Ectodermal cell (in vitro differentiated cells): ENCODE measurements around the gene KIRREL1.

ENCODE experiments used
- H3K27ac ChIP-seq: 2 replicates; pipeline ENCODE4 v1.7.0; 2013; ENCODE audit warnings: mild to moderate bottlenecking, low read depth, low read length; ENCODE audit not compliant: insufficient read depth, poor library complexity, severe bottlenecking
- H3K27me3 ChIP-seq: 2 replicates; pipeline ENCODE4 v1.7.0; 2013; ENCODE audit warnings: mild to moderate bottlenecking, low read length; ENCODE audit not compliant: insufficient read depth, control insufficient read depth, poor library complexity, severe bottlenecking
- H3K36me3 ChIP-seq: one replicate; pipeline ENCODE4 v1.7.0; 2013; ENCODE audit warnings: low read length; ENCODE audit not compliant: control insufficient read depth, insufficient read depth
- H3K4me1 ChIP-seq: one replicate; pipeline ENCODE4 v1.7.0; 2013; ENCODE audit warnings: low read length; ENCODE audit not compliant: control insufficient read depth, insufficient read depth
- H3K4me3 ChIP-seq: 2 replicates; pipeline ENCODE4 v1.7.0; 2013; ENCODE audit warnings: low read depth, low read length, control low read depth; ENCODE audit not compliant: insufficient read depth
- H3K9me3 ChIP-seq: 2 replicates; pipeline ENCODE4 v1.7.0; 2013; ENCODE audit warnings: mild to moderate bottlenecking, low read length, moderate library complexity; ENCODE audit not compliant: control insufficient read depth
- WGBS, 2 experiments: methylation state at CpG; one replicate each; pipeline ENCODE4 v1.1.7; 2013; ENCODE audit warnings: missing lambda C conversion rate in 2 of 2; 5-methylcytosine and 5-hydroxymethylcytosine counted together

KIRREL1 gene

GRCh38 chr1:158116311-158117167 lies 123.1 kb downstream of the KIRREL1 start:
- H3K36me3 ChIP-seq: no peaks in the 10 kb centered on the region
- 64% methylated on average over 10 of the region's 10 CpGs for whole genome bisulfite sequencing, 2 experiments
- no peaks in the 10 kb centered on the region for H3K9me3 ChIP-seq
- H3K4me3 ChIP-seq: no peak overlapping the region
- peaks cover 20% of the 10 kb centered on the region for H3K27me3 ChIP-seq
- no peak overlapping the region for H3K27ac ChIP-seq
- peaks cover 24% of the 10 kb centered on the region for H3K4me1 ChIP-seq

DNA sequence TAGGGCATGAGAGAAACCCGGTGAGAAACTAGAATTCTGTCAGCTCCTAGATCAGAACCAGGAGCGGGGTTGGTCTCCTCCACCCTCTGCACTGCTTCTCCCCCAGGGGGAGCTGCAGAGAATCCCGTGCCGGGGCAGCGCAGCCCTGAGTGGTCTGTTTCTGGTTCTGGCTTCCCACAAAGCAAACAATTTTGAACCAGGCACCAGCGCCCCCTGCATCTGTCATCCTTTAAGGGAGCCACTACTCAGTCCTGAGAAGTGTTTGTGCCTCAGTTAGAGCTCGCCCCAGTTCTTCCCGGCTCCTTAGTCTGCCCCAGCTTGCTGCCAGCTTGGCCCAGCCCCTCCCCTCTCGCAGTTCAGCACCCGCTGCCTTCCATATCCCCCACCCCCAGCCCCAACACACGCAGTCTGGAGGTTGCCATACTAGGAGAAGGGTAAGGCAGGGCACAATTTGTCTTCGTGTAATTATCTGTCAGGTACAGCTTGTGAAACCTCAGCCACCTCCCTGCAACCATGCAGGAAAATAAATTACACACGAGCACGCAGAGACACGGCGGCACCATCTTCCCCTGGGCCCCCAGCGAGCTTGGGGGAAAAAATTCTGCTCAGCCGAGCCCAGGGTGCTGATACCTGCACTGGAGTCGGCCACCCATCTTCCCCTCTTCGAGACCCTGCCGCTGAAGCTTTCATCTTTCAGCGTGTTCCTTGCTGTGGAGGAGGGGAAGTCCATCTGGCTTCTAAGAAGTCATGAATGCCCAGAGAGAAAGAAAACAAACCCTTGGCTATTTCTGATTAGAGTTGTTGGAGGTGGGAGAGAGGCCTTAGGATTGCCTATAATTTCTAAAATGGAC lies 124.6 kb downstream of the KIRREL1 start:
- H3K4me3 ChIP-seq: no peak overlapping the region
- no peaks in the 10 kb centered on the region for H3K9me3 ChIP-seq
- peak overlapping the region; percentile 5 for H3K27ac ChIP-seq
- WGBS, 2 experiments: 23 to 31% methylated on average over 22 of the region's 22 CpGs
- H3K36me3 ChIP-seq: no peaks in the 10 kb centered on the region
- peaks cover 24% of the 10 kb centered on the region for H3K4me1 ChIP-seq
- H3K27me3 ChIP-seq: peaks cover 9% of the 10 kb centered on the region

DNA sequence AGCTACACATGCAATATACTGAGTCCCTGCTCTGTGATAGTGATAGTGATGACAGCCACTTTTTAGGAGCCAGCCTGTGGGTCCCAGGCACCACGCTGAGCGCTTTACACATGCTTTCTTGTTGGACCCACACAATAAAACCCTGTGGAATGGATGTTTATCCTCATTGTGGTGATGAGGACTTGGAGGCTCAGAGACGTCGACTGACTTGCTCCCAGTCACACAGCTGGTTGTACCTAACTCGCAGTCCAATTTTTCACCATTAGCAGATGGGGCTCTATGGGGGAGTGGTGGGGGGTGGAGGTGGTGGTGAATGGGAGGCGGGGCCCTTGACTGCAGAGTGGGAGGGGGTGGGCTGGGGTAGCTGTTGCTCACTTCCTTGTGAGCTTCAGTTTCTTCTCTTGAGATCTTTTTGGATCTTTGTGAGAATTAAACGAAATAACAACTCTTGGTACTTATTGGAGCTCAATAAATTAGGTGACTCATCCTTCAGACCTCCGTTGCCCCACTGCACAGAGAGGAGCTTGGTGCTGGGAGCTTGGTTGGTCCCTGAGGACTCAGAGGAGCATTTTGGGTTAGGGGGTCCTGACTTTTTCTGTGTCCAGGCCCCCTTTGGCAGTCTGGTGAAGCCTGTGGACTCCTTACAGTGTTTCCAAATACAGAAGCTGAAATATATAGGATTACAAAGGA lies 125.4 kb downstream of the KIRREL1 start:
- H3K27me3 ChIP-seq: peaks cover 5% of the 10 kb centered on the region
- 67 to 74% methylated on average over 7 to 8 of the region's 8 CpGs for WGBS, 2 experiments

DNA sequence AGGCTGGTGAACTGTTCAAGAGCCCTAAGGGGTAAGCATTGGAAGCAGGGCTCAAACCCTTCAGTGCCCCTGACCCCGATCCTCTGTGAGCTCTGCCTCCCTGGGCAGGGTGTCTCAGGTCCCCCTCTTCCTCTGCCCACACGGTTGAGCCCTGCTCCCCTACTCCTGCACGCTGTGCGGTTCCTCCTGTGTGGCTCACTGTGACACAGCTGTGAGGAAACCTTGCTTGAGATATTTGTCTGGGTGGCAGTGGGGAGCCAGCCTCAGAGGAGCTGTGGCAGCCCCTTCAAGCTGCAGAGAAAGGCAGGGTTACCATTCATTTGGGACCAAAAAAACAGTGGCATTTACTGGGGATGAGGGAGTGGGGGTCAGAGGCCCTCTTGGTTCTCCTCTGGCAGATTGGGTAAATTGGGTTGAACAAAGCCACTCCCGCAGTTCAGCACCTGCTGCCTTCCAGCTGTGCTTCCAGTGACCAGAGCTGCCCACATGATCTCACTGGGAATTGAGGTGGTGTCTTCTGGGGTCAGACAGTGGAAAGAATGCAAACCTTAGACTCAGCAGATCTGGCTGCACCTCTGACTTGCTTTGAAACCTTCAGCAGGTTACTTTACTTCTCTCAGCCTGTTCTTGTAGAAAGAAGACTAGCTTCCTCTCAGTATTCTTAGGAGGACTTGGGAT lies 126.7 kb downstream of the KIRREL1 start:
- WGBS, 2 experiments: 58 to 70% methylated on average over 5 of the region's 5 CpGs
- no peaks in the 10 kb centered on the region for H3K9me3 ChIP-seq
- H3K27ac ChIP-seq: no peak overlapping the region
- H3K4me3 ChIP-seq: no peak overlapping the region
- peaks cover 24% of the 10 kb centered on the region for H3K4me1 ChIP-seq
- no peaks in the 10 kb centered on the region for H3K36me3 ChIP-seq
- no peaks in the 10 kb centered on the region for H3K27me3 ChIP-seq

More for the DNA sequence above, 125.4 kb downstream of the KIRREL1 start:
- H3K36me3 ChIP-seq: no peaks in the 10 kb centered on the region
- no peak overlapping the region for H3K27ac ChIP-seq
- no peaks in the 10 kb centered on the region for H3K9me3 ChIP-seq
- H3K4me3 ChIP-seq: no peak overlapping the region
- H3K4me1 ChIP-seq: peaks cover 24% of the 10 kb centered on the region

- Histone ChIP-seq H3K4me3 (no peak overlapping the region), H3K36me3 (no peaks in the 10 kb centered on the region), H3K27me3 (no peaks in the 10 kb centered on the region), H3K9me3 (no peaks in the 10 kb centered on the region), H3K27ac (no peak overlapping the region), H3K4me1 (peaks cover 21% of the 10 kb centered on the region)
- WGBS, 2 experiments: 31 to 34% methylated on average over 5 of the region's 5 CpGs
Measured at GRCh38 chr1:158121604-158122254, 128.3 kb downstream of the KIRREL1 start.

DNA sequence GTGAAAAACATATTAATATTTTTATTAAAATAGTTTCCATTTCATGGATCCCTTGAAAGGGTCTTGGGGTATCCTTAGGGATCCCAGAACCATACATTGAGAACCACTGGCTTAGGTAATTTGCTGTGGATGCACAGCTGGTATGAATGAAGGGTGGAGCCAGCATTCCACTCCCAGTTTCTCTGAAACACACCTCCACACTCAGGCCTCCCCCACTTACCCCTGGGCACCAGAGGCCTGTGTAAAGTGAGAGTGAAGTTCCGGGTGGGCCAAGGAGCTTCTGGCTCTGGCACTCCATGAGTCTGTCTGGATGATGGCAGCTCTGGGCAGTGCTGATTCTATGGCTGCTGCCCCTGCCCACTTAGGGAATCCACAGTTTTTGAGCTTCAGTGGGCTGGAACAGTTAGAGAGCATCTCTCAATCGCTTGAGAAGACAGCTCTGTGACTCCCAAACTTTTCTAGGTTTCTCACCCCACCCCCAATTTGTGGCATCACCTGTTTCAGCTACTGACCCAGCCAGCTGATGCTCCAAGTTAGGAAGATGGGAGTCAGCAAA lies 129.5 kb downstream of the KIRREL1 start:
- Histone ChIP-seq H3K4me1 (peaks cover 21% of the 10 kb centered on the region), H3K4me3 (no peak overlapping the region), H3K27ac (no peak overlapping the region), H3K36me3 (no peaks in the 10 kb centered on the region), H3K27me3 (no peaks in the 10 kb centered on the region), H3K9me3 (no peaks in the 10 kb centered on the region)
- 89 to 94% methylated on average over 2 of the region's 2 CpGs for WGBS, 2 experiments

- H3K36me3 ChIP-seq: no peaks in the 10 kb centered on the region
- no peaks in the 10 kb centered on the region for H3K9me3 ChIP-seq
- H3K27ac ChIP-seq: no peak overlapping the region
- H3K27me3 ChIP-seq: no peaks in the 10 kb centered on the region
- 65 to 75% methylated on average over 2 of the region's 2 CpGs for WGBS, 2 experiments
- H3K4me1 ChIP-seq: peaks cover 10% of the 10 kb centered on the region
- no peak overlapping the region for H3K4me3 ChIP-seq
Measured at GRCh38 chr1:158124034-158124433, 130.6 kb downstream of the KIRREL1 start.

DNA sequence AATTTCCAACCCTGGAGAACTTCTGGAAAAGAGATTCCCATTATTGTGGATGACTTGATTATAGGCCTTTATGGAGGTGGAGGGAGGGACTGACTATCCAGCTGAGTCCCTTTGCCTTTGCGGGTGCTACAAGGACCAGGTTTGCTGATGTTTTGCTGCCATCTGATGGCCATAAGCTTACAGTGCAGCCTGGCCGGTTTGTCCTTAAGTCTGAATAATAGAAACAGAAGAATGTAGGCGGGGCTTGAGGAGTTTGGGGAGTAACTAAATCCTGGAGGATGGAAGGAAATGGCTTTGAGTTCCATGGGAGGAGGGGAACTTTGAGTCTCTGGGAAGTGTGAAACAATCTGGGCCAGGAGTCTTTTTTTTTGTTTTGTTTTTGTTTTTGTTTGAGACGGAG lies 131.6 kb downstream of the KIRREL1 start:
- H3K27ac ChIP-seq: no peak overlapping the region
- no peaks in the 10 kb centered on the region for H3K27me3 ChIP-seq
- no peaks in the 10 kb centered on the region for H3K36me3 ChIP-seq
- 22 to 23% methylated on average over 4 of the region's 4 CpGs for WGBS, 2 experiments
- no peak overlapping the region for H3K4me3 ChIP-seq
- H3K4me1 ChIP-seq: peaks cover 4% of the 10 kb centered on the region
- H3K9me3 ChIP-seq: no peaks in the 10 kb centered on the region

GRCh38 chr1:158126425-158126824 lies 133.0 kb downstream of the KIRREL1 start:
- no peaks in the 10 kb centered on the region for H3K36me3 ChIP-seq
- H3K9me3 ChIP-seq: no peaks in the 10 kb centered on the region
- WGBS, 2 experiments: 92 to 97% methylated on average over 2 of the region's 2 CpGs
- no peak overlapping the region for H3K4me3 ChIP-seq
- H3K4me1 ChIP-seq: no peaks in the 10 kb centered on the region
- H3K27ac ChIP-seq: no peak overlapping the region
- H3K27me3 ChIP-seq: no peaks in the 10 kb centered on the region
